Right ventricle myocardium superior (tissue), 1 donor: ENCODE data around the gene PDCD11. TPM values are rescaled to one million over a fixed set of nuclear protein-coding genes. Genes with fewer than 3 reads are reported as not detected.

ENCODE experiments used
- ATAC-seq: fragments of 200-7000 bp; cut with Tn5 transposase; one replicate; pipeline ENCODE4 v1.9.1; 2020; ENCODE audit warnings: mild to moderate bottlenecking; ENCODE audit not compliant: poor library complexity
- DNase-seq: peaks from one replicate; pipeline ENCODE4 v3.0.0-alpha.2; 2020
- intact Hi-C: fragments of 100-400 bp; cut with DNase I; formaldehyde crosslinking; loops from one replicate; pipeline ENCODE4 v1.11.2; 2022
- microRNA-seq: library from miRNA; unstranded; fragments of <30 nt; microRNA quantifications from one replicate; pipeline ENCODE4 v1.2.0, GENCODE V29; 2020
- total RNA-seq: library from RNA; stranded (reverse); fragmentation: NEBNext Ultra II Directional; extraction: Animal tissue kit (Norgen Biotek cat#: 25700); gene quantifications from one replicate; pipeline ENCODE4 v1.2.1, GENCODE V29; 2021
- donor health status: DM: no; HTN: yes; CAD: no; lungs with severe emphysema.

Gene PDCD11
- total RNA-seq, 1 donor from 2014 or later, result 10.1 TPM

- ATAC-seq (peak; percentile 30), DNase-seq (no peak)
- intact Hi-C loops, result no loop called here
Observed at GRCh38 chr10:103491729-103492364, 95.4 kb downstream of the PDCD11 start.

GRCh38 chr10:103492655-103493261 lies 96.3 kb downstream of the PDCD11 start:
- intact Hi-C loops, result no loop called here
- DNase-seq (no peak), ATAC-seq (no peak)

- intact Hi-C loops, result no loop called here
- DNase-seq (no peak), ATAC-seq (no peak)
Observed at GRCh38 chr10:103493362-103493915, 97.0 kb downstream of the PDCD11 start, which contains the start of gene NEURL1. Gene NEURL1 (plus strand): TSS chr10:103493705. CDS start chr10:103494388, 683 bp downstream.

- DNase-seq, result no peak
- intact Hi-C loops, result no loop called here
- peak; percentile 10 for ATAC-seq
Observed at GRCh38 chr10:103493916-103494877, 97.8 kb downstream of the PDCD11 start.

GRCh38 chr10:103495321-103495720 lies 98.9 kb downstream of the PDCD11 start:
- ATAC-seq, result no peak
- no peak for DNase-seq
- intact Hi-C loops, result no loop called here

Small RNAs within 50 kb of the gene (microRNA-seq; reads per million reads assigned to microRNA genes)
- gene MIR1307, result 559 reads per million, percentile 77 among the genes with 10 or more reads in this experiment

Other genes with a start within 250 kb of the PDCD11 start
- gene NT5C2, start 203.4 kb upstream of the PDCD11 start, total RNA-seq, result 46.9 TPM
- not detected for gene RPEL1, start 150.7 kb upstream of the PDCD11 start, total RNA-seq
- gene INA, start 119.5 kb upstream of the PDCD11 start, total RNA-seq, result not detected
- gene PCGF6, start 45.5 kb upstream of the PDCD11 start, total RNA-seq, result 5.4 TPM
- 2.7 TPM for gene TAF5, start 28.6 kb upstream of the PDCD11 start, total RNA-seq
- 1,162 TPM for gene ATP5MK, start 151 bp upstream of the PDCD11 start, total RNA-seq
- 11.6 TPM for gene CALHM2, start 55.7 kb downstream of the PDCD11 start, total RNA-seq
- not detected for gene CALHM1, start 62.3 kb downstream of the PDCD11 start, total RNA-seq
- gene CALHM3, start 82.6 kb downstream of the PDCD11 start, total RNA-seq, result not detected
- gene NEURL1, start 97.1 kb downstream of the PDCD11 start, total RNA-seq, result 0.05 TPM